ENCODE data around the gene ACBD7.

The ACBD7 gene

DNA sequence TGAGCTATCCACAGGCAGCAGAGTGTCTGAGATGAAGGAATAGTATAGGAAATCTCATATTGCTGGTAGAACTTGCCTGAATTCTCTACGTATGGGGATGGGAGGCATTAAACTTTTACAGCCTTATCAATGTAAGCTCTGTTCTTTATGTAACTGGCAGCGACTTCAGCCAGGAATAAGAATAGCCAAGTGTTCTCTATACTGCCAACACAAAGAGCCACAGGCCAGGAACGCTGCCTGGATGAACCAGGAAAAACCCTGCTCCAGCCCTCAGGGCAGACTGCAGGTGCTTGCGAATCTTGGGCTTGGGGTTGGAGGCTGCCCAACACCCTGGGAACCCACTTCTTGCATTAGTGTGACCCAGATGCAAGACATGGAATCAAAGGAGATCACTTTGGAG, 50.9 kb downstream of the ACBD7 start:
- no peak for DNase-seq (ENCODE audit: low read depth)
- TF ChIP-seq, protein P1, sequence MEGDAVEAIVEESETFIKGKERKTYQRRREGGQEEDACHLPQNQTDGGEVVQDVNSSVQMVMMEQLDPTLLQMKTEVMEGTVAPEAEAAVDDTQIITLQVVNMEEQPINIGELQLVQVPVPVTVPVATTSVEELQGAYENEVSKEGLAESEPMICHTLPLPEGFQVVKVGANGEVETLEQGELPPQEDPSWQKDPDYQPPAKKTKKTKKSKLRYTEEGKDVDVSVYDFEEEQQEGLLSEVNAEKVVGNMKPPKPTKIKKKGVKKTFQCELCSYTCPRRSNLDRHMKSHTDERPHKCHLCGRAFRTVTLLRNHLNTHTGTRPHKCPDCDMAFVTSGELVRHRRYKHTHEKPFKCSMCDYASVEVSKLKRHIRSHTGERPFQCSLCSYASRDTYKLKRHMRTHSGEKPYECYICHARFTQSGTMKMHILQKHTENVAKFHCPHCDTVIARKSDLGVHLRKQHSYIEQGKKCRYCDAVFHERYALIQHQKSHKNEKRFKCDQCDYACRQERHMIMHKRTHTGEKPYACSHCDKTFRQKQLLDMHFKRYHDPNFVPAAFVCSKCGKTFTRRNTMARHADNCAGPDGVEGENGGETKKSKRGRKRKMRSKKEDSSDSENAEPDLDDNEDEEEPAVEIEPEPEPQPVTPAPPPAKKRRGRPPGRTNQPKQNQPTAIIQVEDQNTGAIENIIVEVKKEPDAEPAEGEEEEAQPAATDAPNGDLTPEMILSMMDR (IDR thresholded peaks at IDR 0.05; ENCODE audit: insufficient read depth, low read depth, low read length, missing control alignments), result no peak

DNA sequence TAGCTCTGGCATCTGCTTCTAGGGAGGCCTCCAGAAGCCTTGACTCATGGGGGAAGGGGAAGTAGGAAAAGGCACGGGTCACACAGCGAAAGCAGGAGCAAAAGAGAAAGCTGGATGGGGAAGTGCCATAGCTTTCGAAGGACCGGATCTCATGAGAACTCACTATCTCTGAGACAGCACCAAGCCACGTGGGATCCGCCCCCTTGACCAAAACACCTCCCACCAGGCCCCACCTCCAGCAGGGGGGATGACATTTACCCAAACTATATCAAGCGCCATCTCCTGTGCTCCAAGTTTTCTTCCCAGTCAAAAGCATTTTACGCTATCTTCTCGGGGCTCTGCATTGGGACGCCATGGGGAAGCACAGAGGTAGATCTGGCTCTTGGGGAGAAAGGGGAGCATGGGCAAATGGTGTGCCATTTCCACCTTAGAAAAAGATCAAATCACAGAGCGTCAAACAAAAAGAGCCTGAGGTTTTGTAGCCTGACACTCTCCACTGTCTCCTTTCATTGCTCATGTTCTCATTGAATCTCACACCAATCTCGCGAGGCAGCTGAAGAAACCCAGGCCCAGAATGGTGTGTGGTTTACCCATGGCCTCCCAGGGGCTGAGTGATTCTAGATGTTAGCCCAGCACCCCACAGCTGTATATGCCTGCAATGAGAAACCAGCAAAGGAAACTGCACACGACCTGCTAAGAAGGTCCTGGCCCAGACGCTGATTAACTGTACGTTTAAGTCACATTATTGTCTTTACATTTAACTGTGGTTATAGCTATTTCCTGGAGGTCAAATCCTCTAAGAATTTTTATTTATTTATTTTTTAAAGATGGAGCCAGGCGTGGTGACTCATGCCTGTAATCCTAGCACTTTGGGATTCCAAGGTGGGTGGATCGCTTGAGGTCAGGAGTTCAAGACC, 52.9 kb downstream of the ACBD7 start:
- TF ChIP-seq, protein P1 (IDR thresholded peaks at IDR 0.05; ENCODE audit: insufficient read depth, low read depth, low read length, missing control alignments), result no peak
- H3K4me3 ChIP-seq (ENCODE audit: low read depth, low read length), result no peak overlapping the region
- peak; percentile 41 for DNase-seq (ENCODE audit: low read depth)

More for the DNA sequence above, 50.9 kb downstream of the ACBD7 start:
- H3K4me3 ChIP-seq (ENCODE audit: low read depth, low read length), result no peak overlapping the region

DNA sequence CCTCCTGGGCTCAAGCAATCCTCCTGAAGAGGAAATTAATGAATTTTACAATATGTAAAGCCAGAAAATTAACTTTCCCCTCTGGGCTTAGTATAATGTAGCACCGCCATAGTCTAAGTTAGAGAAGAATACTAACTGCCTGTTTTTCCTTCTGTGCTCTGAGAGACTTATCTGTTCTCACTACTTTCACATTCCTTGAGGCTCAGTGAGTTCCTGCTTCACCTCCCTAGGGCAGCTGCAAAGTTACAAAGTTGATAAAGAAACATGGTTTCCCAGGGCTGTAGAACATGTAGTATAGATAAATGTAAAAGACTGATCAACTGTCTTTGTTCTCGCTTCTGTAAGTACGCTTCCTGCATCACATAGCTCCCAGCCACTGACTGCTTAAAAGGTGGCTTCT, 60.8 kb downstream of the ACBD7 start:
- no peak for DNase-seq (ENCODE audit: low read depth)
- TF ChIP-seq, protein P1 (IDR thresholded peaks at IDR 0.05; ENCODE audit: insufficient read depth, low read depth, low read length, missing control alignments), result no peak
- no peak overlapping the region for H3K4me3 ChIP-seq (ENCODE audit: low read depth, low read length)
